T follicular helper cell (primary cell): ENCODE data around the gene WDR90.
"Not testable (repeated sequence)": the region's sequence is repeated elsewhere in the genome, so short reads cannot be mapped to it uniquely, and the experiment has no call there.

ENCODE experiments used
- DNase-seq: peaks from one replicate; pipeline ENCODE4 v3.0.0-alpha.2; 2020; ENCODE audit warnings: low read depth

The WDR90 gene

DNA sequence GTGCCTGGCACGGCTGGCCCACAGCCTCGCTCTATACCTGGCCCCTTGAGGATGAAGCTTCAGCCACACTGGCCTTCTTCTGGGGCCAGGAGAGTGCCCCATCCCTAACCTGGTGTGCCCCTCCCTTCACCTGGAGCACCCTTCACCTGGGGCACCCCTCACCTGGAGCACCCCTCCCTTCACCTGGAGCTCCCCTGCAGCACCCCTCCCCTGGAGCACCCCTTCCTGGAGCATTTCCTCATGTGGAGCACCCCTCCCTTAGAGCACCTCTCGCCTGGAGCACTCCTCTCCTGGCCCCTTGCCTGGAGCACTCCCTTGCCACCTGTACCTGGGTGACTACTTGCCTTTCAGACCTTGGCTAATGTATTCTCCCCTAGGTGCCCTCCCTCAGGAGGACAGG, 58.9 kb downstream of the WDR90 start:
- no peak for DNase-seq

DNA sequence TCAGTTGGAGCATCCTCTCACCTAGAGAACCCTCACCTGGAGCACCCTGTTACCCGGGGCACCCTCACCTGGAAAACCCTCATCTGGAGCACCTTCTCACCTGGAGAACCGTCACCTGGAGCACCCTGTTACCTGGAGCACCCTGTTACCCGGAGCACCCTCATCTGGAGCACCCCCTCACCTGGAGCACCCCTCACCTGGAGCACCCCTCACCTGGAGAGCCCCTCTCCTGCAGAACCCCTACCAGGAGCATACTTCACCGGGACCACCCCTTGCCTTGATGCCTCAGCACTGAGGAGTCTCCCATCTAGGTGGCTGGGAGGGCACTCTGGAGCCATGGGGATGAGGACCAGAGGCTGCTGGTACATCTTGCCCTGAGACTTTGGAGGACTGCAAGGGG, 59.8 kb downstream of the WDR90 start:
- no peak for DNase-seq

DNA sequence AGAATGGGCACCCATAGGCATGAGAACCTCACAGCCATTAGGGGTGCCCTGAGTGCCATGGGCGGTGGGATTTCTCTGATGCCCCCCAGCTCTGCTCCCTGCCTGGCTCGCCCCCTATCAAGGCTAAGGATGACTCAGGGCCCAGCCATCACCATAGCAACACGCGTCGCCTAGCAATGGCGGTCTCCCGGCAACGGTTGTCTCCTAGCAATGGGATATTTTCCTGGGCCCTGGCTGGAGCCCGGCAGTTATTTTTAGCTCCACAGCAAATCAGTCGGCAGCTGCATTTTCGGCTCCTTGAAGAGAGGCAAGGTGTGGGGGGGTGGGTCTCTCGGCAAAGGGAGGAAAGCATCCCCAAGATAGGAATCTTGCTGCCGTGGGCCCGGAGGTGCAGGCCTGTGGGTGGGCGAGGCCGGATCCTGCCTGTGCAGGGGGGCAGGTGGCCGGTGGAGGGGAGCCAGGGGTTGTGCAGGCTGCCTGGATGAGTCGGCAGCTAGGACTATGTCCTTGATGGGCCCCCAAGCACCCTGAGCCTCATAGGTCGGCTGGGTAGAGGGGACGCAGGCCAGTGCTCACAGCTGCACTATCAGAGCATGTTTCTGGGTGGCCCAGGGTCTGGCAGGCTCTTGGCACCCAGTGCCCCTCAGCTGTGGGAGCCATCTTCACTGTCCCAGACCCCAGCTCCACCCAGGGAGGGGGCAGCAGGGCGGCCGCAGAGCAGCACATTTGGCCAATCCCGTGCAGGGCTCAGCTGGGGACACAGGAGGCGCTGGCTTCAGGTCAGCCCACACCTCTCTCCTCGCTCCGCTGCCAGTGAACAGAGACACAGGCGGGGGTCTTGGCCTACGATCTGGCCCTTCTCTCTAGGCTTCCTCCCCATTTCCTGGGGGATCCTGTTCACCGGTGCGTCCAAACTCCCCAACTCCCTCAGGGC, 60.7 kb downstream of the WDR90 start:
- no peak for DNase-seq

DNA sequence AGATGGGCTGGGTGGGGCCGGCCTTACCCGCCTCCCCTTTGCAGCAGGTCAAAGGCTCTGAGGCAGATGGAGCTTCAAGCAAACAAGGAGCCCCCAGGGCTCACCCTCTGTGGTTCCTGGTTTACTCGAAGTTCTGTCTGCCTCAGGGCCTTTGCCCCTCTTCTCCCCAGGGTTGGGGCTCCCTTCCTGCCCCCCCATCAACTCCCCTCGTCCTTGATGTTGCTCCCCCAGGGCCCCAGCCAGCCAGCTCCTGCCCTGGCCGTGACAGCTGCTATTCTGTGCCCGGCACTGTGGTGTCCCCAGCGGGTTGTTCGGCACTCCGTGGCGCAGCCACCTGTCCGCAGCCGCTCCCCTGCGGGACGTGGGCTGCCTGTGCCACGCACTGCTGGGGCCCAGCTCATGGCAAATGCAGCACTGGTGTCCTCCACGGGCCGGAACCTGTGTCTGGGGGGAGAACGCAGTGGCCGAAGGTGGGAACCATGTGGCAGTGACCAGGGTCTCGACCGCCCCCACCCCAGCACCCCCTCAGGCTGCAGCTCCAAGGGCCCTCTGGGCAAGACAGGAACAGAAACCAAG, 61.4 kb downstream of the WDR90 start:
- DNase-seq = no peak

DNA sequence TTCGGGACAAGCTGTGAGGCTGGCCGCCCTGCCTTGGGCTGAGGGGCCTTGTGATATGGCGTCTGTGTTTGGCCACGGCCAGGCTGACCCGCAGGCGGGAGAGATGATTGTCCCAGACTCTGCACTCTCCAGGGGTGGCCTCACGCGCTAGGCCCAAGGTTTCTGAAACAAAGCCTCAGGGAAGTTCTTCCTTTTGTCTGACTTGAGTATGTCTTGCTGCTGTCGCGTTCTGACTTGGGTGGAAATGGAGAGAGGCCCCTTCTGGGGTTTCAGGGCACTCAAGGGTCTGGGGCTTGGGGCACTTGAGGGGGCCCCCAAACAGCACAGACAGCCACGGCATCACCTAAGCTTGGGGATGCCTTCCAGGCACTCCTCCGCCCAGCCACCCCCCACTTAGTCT, 61.9 kb downstream of the WDR90 start:
- no peak for DNase-seq

DNA sequence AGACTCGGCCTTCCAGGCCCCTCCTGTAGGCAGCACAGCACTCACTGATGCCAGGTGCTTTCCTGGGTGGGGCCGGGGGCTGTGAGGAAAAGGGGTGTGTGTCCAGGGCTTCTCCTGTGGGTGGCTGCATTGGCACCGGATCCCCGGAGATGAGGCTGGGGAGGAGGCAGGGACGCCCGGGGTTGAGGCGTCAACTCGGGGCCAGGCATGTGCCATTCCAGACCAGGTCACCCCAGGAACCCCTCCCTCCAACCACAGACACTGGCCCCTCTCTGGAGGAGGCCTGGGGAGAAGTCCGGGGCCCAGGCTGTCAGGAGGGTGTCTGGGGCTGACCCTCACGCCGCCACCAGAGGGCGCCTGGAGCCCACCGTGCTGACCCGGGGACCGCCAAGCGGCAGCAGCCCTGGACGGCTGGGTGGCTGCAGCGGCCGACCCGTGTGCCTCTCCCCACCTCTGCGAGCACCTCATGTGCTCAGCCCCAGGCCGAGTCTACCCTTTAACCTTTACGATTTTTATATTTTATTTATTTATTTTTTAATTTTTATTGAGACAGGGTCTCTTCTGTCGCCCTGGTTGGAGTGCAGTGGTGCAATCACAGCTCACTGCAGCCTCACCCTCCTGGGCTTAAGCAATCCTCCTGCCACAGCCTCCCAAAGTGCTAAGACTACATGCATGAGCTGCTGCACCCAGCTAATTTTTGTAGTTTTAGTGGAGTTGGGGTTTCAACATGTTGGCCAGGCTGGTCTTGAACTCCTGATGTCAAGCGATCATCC, 62.6 kb downstream of the WDR90 start:
- DNase-seq = peak; percentile 67

DNA sequence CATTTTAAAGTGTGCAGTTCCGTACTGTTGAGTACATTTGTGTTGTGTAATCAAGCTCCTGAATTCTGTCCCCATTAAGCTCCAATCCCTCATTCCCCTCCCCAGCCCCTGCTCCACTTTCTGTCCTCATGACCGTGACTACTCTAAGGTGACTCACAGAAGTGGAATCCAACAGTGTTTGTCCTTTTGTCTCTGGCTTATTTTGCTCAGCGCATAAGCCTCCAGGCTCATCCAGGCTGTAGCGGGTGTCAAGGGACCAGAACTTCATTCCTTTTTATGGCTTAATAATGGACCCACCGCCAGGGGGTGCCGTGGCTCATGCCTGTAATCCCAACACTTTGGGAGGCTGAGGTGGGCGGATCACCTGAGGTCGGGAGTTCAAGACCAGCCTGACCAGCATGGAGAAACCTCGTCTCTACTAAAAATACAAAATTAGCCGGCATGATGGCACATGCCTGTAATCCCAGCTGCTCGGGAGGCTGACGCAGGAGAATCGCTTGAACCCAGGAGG, 63.6 kb downstream of the WDR90 start:
- not testable (repeated sequence) for DNase-seq

DNA sequence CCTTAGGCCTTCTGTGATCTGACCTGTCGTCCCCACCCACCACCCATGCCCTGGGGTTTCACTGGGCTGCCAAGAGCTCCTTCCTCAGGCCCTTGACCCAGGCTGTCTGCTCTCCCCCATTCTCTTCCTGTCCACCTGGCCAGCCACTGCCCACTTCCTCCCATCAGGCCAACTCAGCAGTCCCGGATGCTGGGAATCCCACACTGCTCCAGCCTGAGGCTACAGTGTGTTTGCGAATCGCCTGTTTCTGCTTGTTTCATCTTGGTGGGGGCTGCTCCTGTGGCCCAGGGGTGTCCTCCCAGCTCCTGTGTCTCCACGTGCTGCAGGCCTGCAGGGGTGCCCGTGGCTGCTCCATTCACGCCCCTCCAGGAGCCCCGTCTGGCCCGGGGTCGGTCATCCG, 64.9 kb downstream of the WDR90 start:
- no peak for DNase-seq

DNA sequence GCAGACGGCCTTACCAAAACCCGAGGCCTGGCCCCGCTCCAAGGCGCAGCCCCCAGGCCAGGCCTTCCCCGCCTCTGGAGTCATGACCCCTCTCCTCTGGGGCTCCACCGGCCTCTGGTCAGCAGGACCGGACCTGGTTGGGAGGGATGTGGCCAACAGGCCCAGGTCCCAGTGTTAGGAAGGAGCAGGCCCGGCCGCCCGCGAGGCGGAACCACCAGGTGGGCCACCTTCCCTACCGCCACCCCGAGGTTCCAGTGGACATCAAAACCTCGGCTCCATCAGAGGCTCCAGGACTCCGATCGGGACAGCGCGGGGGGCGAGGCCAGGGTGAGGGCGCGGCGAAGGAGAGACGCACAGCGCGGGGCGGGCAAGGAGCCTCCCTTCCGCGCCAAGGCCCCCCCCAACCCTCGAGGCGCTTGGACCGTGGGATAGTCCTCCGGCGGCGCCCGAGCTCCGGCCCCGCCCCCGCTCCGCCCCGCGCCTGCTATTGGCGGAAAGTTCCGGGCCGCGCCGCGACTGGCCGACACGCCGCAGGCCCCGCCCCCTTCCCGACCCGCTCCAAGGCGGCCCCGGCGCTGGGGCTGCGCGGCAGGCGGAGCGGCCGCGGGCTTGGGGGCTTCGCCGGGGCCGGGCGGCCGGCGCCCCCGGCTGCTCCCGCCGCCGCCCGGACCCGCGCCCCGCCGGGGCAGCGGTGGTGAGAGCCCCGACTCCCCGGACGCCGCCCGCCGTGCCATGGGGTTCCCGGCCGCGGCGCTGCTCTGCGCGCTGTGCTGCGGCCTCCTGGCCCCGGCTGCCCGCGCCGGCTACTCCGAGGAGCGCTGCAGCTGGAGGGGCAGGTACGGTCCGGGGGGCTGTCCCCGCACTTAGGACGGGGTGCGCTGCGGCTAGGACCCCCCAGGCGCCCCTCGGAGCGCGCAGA, 65.7 kb downstream of the WDR90 start, which contains the start of gene METRN:
TSS of gene METRN (plus strand) at position 561 of the 919 bp plus-strand sequence. CDS start at position 733, 172 bp downstream.
- peak; percentile 82 for DNase-seq

DNA sequence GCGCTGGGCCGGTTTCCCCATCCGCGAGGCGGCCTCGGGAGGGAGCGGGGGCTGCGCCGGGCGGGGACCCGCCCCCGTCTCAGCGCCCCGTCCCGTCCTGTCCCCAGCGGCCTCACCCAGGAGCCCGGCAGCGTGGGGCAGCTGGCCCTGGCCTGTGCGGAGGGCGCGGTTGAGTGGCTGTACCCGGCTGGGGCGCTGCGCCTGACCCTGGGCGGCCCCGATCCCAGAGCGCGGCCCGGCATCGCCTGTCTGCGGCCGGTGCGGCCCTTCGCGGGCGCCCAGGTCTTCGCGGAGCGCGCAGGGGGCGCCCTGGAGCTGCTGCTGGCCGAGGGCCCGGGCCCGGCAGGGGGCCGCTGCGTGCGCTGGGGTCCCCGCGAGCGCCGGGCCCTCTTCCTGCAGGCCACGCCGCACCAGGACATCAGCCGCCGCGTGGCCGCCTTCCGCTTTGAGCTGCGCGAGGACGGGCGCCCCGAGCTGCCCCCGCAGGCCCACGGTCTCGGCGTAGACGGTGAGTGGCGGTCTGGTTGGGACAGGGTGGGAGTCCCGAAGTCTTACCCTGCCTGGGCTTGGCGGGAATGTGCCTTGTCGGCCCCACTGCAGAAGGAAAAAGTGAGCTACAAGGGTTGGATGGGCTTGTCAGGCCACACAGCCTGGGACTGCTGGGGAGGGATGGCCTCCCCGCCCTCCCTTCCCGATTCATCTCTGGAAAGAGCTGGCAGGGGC, 66.5 kb downstream of the WDR90 start:
- no peak for DNase-seq

DNA sequence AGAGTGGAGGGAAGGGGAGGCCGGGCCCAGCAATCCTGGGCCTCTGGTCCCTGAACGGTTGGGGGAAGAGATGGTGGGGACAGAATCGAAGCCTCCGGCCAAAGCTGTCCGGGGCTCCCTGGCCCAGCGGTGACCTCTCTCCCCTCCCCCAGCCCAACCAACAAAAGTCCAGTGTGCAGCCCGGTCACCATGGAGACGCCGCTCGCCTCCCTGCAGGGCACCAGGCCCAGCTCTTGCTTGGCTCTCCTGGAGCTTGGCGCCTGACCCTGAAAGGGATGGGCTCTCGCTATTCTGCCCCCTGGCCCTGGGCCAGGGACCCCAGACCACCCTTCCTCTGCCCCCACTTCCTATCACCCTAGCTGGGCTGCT, 67.0 kb downstream of the WDR90 start:
- DNase-seq = no peak

DNA sequence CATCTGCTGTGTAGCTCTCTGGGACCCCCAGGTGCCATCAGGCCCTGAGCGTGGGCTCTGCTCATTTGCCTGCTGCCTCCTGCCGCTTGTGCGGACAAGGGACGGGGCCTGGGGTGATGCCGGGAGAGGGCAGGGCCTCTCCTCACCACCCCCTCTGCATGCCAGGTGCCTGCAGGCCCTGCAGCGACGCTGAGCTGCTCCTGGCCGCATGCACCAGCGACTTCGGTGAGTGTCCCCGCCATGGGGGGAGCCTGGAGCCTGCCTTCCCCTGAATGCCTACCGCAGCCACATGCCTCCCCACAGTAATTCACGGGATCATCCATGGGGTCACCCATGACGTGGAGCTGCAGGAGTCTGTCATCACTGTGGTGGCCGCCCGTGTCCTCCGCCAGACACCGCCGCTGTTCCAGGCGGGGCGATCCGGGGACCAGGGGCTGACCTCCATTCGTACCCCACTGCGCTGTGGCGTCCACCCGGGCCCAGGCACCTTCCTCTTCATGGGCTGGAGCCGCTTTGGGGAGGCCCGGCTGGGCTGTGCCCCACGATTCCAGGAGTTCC, 67.7 kb downstream of the WDR90 start:
- no peak for DNase-seq
